GM18505 (cell line): ENCODE measurements around the gene VPS9D1.

ENCODE experiments used
- ATAC-seq: cut with Tn5 transposase; IDR thresholded peaks from one replicate; pipeline ENCODE4 v1.9.1; 2021; ENCODE audit not compliant: unreplicated experiment
- POLR2A ChIP-seq: IDR thresholded peaks from 4 replicates; pipeline ENCODE4 v1.6.1; 2011; ENCODE audit warnings: borderline replicate concordance; ENCODE audit not compliant: insufficient read depth, insufficient read length; ENCODE audit errors: extremely low read depth

The VPS9D1 gene

DNA sequence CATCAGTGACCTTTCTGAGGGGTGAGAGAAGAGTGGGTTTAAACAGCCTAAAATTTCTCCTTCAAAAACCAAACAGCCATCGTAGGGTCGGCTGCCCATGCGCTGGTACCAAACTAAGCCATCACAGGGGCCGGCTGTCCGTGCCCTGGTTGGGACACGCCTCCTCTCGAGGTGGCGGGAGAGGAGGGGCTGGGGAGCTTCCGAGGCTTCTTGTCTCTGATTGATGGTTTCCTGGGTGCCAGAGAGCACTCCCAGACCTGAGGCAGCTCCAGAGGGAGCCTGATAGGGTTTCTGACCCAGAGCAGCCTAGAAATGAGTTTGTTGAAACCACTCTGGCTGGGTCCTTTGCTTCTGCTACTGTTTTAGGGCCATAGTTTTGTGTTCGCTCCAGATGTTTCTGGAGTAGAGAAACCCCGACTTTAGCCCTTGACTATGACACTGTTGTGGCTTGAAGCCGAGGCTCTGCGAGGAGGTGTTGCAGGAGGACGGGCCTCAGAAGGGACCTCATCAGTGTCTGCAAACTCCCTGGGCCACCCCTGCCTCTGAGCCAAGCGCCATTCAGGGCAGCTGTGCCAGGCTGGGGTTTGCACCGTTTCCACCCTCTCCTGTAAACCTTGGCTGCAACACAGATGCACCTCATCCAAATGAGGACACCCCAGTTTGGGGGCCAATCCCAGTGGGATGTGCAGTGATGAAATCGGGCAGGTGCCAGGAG lies 6.9 kb upstream of the VPS9D1 start:
- no peak for ATAC-seq
- no peak for TF ChIP-seq POLR2A

DNA sequence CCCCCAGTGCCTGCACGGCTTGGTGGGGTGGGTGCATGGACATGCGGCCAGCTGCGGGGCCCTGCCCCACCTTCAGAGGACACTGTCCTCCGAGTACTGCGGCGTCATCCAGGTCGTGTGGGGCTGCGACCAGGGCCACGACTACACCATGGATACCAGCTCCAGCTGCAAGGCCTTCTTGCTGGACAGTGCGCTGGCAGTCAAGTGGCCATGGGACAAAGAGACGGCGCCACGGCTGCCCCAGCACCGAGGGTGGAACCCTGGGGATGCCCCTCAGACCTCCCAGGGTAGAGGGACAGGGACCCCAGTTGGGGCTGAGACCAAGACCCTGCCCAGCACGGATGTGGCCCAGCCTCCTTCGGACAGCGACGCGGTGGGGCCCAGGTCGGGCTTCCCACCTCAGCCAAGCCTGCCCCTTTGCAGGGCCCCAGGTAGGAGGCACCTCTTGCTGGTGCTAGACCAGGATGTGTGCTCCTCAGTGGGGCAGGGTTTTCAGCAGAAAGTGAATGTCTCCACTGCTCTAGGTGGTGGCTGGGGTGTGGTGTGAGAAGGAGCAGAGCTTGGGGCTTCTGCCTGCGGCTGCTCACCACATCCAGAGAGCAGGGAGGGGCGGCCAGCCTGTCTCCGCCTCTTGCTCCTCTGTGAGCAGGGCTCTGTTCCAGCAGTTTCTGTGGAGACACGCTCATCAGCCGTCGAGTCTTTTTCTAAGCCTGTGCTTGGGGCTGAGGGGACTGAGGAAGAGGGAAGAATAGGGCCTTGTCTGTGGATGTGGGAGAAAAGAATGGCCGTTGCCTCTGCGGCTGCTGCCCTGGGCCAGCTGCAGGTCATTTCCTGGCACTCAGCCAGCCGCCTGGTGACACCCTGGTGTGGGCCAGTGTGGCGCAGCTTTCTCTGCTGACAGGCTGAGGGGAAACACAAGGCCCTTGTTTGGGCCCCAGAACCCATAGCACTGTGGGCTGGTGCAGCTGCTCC lies 2.9 kb upstream of the VPS9D1 start:
- peak; percentile 14 for TF ChIP-seq POLR2A
- ATAC-seq, result no peak

DNA sequence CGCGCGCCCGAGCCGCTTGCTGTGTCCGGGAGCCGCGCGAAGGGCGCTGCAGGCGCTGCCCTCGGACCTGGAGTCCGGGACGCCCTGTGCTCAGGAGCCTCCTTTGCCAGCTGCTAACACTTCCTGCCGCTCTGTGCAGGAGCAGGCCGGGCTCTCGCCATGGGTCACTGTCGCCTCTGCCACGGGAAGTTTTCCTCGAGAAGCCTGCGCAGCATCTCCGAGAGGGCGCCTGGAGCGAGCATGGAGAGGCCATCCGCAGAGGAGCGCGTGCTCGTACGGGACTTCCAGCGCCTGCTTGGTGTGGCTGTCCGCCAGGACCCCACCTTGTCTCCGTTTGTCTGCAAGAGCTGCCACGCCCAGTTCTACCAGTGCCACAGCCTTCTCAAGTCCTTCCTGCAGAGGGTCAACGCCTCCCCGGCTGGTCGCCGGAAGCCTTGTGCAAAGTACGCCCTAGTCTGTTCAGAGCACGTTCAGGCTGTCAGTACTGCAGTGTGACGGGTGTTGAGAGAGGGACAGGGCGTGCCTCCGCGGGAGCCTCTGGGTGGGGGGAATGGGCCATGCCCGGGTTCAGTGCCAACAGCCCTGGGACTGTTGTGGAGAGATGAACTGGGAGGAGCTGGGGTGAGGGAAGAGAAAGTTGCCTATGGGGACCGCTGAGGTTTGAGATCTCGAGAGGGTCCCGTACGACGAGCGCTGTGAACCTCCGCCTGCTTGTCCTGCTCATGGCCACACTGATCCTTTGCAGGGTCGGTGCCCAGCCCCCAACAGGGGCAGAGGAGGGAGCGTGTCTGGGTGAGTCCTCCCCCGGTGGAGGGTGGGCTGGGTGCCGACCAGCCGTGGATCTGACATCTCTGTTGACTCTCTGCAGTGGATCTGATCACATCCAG lies 1.9 kb upstream of the VPS9D1 start:
- peak; percentile 1 for TF ChIP-seq POLR2A
- ATAC-seq, result peak; percentile 4

DNA sequence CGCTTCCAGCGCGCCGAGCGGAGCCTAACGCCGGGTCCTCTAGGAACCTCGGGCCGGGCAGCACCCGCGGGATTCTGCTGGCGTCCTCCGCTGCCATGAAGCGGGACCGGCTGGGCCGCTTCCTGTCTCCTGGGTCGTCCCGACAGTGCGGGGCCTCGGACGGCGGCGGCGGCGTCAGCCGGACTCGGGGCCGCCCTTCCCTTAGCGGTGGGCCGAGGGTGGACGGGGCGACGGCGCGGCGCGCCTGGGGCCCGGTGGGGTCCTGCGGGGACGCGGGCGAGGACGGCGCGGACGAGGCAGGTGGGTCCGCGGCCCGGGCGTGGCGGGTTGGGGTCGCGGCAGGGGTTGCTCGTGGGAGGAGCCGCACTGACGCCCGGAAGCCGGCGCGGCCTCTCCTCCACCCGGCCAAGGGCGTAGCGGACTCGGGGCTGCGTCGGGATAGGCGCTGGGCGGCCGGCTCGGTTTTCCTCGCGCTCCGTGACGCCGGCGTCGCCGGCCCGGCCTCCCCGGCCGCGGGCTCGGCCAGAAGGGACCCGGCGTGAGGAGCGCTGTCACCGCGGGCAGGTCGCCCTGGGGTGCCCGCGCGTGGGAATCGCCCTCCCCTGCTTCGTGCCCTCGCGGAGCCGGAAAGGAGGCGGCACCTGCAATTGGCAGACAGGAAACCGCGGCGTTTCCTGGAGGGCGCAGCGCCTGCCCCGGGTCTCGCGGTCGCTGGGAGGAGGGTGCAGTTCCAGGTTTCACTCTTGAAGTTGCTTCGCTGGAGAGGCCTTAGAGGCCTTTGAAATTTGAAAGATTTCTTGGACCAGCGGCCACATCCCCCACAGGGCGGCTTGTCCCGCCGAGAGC lies 1.1 kb upstream of the VPS9D1 start:
- ATAC-seq, result peak; percentile 22
- peak; percentile 38 for TF ChIP-seq POLR2A

DNA sequence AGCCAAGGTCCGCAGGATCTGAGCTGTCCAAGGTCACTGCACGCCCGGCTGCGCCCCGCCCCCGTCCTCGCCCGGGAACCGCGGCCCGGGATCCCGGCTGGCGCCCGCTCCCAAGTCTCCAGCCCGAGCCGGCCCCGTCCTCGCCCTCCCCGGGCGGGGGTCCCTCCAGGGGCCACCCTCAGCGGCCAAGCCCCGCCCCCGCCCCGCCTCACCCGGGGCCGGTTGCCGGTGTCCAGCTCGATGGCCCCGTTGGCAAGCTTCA lies 216 bp downstream of the VPS9D1 start:
- no peak for TF ChIP-seq POLR2A
- ATAC-seq, result peak; percentile 20

DNA sequence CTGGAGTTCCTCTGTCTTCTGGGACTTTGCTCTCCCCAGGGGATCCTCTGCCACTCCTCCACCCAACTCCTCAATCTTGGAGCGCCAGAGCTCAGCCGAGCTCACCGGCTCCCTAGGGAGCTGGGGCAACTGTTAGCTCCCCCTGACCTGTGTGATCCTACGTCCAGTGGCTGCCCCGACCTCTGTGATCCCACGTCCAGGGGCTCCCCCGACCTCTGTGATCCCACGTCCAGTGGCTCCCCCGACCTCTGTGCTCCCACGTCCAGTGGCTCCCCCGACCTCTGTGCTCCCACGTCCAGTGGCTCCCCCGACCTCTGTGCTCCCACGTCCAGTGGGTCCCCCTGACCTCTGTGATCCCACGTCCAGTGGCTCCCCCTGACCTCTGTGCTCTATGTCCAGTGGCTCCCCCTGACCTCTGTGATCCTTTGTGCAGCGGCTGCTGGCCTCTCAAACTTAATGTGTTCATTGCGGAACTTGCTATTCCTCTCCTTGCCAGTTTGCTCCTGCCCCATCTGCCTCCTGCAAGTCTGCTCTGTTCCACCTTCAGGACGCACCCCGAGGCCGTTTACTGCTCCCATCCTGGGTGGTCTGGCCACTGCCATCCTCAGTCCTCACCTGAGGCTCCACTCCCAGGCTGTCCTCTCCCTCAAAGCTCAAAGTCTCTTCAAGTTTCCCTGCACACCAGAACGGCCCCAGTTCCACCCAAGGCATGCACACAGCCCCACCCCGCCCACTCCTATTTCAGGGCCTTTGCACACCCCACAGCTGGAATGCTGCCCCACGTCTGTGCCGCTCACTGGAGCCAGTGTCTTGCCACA lies 2.8 kb downstream of the VPS9D1 start:
- ATAC-seq, result no peak
- TF ChIP-seq POLR2A, result no peak

DNA sequence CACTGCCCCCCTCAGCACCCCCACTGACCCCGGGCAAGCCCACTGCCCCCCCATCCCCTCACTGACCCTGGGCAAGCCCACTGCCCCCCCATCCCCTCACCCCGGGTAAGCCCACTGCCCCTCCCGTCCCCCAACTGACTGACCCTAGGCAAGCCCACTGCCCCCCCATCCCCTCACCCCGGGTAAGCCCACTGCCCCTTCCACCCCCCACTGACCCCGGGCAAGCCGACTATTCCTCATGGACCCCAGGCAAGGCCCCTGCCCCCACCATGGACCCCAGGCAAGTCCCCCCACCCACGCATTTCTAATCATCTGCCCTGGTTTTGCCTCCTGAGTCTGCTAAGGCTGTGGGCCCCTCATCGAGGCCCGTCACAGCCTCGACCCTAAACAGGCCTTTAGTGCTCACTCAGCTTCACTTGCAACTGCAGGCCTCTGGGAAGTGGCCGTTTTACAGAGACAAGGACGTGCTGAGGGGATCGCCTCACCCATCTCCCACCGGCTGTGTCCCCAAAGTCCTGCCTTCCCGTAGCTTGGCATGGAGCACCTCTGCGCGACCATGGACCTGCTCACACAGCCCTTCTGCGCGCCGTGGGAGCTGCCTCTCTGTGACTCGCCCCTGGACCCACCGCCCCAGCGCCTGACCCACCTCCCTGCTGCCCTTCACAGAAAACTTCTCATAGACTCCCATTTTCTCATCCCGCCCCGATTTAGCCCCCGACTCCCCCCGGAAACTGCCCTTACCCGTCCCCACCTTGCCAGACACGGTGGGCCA lies 3.6 kb downstream of the VPS9D1 start:
- TF ChIP-seq POLR2A, result no peak

DNA sequence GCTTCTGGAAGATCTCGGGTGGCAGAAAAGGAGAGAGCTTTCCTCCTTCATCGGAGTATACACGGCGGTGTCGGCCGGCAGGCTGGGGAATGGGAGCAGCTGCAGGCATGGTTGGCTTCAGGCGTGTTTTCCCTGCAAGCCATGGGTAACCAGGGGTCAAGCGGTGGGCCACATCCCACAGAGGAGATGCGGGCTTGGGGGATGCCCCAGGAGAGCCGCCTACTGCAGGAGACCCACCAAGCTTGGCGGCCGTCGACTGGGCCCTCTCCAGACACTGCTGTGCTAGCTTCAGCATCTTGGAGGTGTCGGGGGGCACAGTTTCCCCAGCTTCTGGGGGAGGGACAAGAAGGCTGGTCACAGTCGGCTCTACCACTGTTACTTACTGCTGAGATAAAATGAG lies 4.2 kb downstream of the VPS9D1 start:
- TF ChIP-seq POLR2A, result no peak
- no peak for ATAC-seq

More for the DNA sequence above, 3.6 kb downstream of the VPS9D1 start:
- ATAC-seq, result no peak

DNA sequence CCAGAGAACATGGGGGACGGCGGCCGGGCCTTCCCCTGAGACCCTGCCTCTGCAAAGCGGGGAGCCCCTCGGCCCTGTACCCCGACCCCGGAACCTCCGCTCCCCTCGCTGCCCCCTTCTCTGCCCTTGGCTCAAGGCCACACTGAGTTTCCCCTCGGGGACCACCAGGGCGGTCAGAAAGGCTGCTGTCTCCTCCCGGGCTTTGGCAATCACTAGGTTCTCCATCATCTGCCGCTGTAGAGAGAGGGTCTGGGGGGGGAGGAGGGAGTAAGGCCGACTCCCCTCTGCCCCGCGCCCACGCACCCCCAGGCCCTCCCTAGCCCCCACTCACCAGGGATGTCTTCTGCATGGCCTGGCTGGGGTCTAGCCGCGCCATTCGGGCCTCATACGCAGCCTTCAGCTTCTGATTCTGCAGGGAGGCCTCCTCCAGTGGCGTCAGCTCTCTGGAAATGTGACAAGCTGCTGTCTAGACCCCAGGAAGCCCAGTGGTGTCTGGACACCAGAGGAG lies 8.4 kb downstream of the VPS9D1 start:
- no peak for TF ChIP-seq POLR2A
- no peak for ATAC-seq

DNA sequence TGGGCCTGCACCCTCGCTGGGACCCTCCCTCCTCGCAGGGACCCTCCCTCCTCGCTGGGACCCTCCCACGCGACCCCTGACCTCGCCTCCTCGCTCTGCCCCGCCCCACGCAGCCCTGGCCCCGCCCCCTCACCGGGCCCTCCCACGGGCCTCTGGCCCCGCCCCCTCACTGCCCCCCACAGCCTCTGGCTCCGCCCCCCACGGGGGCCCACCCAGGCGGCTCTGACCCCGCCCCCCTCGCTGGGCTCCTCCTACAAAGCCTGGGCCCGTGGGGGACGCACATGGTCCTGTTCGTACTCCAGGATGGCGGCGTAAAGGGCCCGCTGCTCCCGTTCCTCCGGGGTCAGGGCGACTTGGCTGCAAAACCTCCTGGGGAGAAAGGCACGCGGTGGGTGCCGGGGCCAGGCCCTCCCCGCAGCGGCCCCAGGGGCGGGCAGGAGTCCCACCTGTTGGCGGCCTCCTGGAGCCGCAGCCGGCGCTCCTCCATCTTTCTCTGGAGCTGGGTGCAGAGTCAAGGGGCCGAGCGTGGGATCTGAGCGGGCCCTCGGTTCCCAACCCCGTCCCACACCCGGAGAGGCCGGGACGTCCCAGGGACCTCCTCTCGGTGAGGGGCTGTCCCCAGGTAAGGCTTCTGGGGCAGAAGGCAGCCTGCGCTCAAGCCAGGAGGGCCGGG lies 9.0 kb downstream of the VPS9D1 start:
- no peak for ATAC-seq
- TF ChIP-seq POLR2A, result peak; percentile 61
